NOMO-1 treated with dmso at 0.1 percent for 144 hours (cell line): ENCODE data around the gene CST3.

Experiments
- DNase-seq: peaks from one replicate; lab custom pipeline; 2025; ENCODE audit not compliant: unreplicated experiment; lab: John Stamatoyannopoulos, UW

The CST3 gene

GRCh38 chr20:23603321-23603720, 34.4 kb downstream of the CST3 start:
- no peak for DNase-seq

DNA sequence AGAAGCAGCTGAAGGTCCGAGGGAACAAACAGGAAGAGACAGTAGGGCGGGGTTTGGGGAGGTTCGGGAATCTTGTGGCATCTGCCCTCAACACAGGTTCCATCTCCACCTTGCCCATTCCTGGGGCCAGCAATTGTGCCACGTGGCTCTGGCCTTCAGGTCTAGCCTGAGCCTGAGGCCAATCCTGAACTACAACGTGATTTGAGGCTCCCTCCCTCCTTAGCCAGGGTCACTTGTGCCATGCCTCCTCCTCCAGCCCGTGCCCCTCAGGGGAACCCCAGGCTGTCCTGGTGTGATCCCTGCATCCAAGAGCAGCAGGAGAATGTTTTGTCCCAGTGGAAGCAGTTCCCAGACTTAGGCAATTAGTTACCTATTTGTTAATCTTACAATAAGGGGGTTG, 35.1 kb downstream of the CST3 start:
- no peak for DNase-seq

GRCh38 chr20:23602241-23602640, 35.5 kb downstream of the CST3 start:
- DNase-seq: peak; percentile 70

DNA sequence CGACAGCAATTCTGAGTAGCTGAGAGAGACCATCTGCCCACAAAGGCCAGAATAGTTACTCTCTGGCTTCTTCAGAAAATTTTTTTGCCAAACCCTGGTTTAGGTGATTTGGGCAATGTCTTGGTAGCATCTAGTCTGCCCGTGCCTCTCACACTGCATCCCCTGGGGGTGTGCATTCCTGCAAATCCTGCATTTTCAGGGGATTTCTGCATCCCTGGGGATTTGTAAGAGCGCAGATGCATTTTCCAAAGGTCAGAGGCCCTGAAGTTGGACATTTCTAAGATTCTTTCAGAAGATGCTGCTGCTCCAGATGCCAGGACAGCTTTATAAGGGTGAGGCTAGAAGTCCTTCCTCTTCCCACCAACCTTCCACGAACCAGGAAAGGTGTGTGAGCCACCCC, 36.0 kb downstream of the CST3 start:
- DNase-seq: no peak

DNA sequence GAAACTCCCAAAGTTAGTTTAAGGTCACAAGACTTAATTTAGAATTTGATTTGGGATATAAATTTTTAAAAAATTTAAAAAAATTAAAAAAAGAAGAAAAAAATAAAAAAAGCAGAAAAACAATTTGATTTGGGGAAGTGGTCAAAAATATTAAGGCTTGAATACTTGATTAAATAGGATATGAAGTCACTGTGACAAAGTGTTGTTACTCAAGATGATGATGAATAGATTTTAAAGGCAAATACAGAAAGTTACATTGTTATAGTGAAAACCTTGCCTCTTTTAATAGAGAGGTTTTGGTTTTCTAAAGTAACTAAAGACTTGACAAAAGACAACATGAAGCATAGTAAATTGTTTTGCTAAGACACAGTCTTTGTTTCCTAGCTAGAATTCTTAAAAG, 39.3 kb downstream of the CST3 start:
- DNase-seq: no peak

- no peak for DNase-seq
Measured at GRCh38 chr20:23596579-23597250, 41.0 kb downstream of the CST3 start.

- no peak for DNase-seq
Measured at GRCh38 chr20:23595941-23596340, 41.8 kb downstream of the CST3 start.

GRCh38 chr20:23588434-23589403, 49.0 kb downstream of the CST3 start:
- DNase-seq: no peak

- DNase-seq: no peak
Measured at GRCh38 chr20:23587631-23588030, 50.1 kb downstream of the CST3 start.

DNA sequence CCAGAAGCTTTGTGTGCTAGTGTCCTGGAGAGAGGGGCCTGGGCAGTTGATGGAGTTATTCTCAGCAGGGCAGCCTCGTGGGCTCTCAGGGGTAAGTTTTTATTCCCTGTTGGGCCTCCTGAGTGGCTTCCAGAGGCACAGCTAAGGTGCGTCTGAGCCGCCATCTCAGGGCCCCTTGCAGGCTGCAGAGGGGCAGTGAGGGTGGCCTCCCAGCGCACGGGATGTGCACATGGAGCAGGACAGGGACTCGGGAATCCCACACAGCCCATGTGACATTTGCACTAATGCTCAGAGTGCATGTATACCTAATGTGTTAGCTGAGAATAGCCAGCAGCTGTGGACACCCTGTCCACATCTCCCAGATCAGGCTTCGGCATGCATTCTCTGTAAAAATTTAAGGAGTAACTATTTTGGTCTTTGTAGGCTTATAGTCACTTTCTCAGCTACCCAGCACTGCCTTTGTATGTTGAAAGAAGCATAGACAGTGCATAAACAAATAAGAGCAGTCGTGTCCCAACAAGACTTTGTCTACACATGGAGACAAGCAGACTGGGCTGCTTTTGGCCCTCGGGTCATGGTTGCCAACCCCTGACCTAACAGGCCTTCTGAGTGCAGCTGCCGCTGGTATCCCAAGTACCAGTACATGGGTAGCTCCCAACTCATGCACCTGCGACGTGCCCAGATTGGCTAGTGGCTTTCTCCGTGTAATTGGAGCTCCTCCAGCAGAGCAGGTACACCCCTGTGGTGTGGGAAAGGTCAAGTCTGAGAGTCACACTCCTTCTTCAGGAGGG, 50.8 kb downstream of the CST3 start:
- no peak for DNase-seq

DNA sequence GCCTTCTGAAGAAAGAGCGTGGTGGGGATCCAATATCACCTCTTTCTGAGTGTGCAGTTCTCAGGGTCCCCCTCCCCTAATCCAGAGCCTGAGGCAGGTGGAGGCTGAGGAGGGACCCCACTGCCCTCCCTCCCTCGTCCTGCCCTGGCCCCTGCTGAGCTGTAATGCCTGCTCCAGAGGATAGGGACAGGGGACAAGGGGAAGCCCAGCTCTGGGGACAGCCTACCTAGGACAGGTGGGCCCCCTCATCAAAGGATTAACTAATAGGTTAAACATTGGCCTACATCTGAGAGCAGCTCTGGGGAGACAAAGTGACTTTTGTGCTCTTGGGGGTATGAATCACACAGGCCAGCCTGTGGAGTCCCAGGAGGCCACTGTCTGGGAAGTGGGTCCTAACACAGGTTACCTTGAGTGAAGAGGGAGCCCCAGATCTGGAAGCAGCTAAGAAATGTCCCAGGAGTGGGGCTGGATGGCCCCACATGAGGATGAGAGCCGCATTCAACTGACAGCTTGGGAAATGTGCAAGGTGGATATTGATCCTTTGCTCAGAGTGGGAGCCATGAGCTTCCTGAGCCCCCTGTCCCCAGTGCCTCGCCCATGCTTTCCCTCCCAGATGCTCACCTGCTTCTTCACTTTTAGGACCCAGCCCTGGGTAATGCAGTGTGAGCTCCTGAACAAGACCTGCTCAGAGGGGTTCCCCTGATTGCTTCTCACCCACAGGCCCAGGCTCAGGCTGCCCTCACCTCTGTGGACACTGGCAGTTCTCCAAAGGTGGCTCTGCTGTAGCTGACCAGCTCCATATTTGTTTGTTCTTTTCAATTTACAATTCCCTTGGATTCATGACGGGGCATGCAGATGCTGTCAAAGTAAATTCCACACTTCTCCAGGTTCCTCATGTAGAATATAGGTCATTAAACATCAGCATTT, 51.7 kb downstream of the CST3 start:
- no peak for DNase-seq

GRCh38 chr20:23585449-23585807, 52.3 kb downstream of the CST3 start:
- no peak for DNase-seq

DNA sequence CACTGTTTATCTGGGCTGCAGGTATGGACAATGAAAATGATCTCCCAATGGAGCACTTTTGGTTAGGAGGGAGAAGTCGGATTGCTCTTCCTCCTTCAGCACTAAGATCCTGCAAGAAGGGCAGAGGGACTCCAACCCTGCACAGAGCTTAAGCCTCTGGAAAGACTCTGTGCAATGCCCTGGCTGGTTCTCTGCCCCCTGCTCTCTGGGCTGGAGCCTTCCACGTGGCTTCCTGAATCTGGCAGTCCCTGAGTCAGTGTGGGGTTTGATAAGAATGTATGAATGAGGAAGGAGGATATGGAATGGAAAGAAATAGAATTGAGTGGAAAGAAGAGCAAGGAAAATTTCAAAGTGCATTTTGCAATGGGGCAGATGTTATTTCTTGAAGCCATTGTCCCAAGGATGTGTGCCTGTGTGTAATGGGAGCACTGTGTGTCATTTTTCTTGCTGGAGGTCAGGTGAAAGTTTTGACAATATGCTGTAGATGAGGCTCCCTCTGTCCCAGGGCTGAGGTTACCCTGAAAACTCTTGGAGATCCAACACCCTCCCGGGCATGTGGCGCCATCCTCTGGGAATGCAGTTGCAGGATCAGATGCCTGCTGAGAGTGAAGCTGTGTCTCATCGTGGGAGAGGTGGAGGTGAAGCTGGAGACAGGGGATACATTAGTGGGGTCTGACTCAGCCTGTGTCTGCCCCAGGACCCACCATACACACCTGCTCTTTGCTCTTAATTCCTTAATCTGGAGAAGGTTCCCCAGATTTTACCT, 53.1 kb downstream of the CST3 start:
- no peak for DNase-seq
